Raji (cell line): ENCODE results near the gene ENDOG.
A peak's percentile ranks its signal among the peaks of the same experiment; 100 is the strongest.

ENCODE experiments used
- POLR2A ChIP-seq: IDR thresholded peaks from 2 replicates; pipeline ENCODE4 v1.6.1; 2011; ENCODE audit warnings: low read depth, low read length, control low read depth; ENCODE audit not compliant: insufficient read depth

The ENDOG gene

DNA sequence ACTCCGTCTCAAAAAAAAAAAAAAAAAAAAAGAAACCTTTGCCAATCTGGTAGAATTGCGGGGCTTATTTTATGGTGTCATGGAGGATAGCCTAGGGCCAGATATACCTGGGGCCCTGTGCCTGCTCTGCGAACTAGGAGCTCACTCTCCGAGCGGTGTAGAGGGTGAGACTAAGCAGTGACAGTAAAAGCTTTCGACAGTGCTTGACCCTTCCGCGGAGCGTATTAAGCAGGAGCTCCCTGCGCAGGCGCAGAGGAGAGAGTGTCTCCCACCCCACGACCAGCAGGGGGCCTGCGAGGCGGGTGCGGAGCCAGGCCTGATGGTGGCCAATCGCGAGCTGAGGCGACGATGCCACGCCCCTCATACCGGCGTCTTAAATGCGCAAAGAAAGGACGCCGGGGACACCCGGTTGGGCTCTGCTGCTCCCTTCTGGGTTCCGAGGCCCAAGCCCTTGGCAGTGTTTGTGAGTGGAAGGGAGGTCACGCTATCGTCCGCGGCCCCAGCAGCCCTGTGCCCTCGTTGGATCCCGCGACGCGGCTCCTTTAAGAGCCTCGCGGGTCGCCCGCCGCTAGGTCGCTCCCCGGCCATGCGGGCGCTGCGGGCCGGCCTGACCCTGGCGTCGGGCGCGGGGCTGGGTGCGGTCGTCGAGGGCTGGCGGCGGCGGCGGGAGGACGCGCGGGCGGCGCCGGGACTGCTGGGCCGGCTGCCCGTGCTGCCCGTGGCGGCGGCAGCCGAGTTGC lies at the start of gene ENDOG:
Gene ENDOG (plus strand): TSS at position 402 of the 740 bp plus-strand sequence. CDS start 185 bp downstream, at position 587.
- peak; percentile 95 for TF ChIP-seq POLR2A

GRCh38 chr9:128768606-128769005 lies 49.7 kb upstream of the ENDOG start:
- no peak for TF ChIP-seq POLR2A

DNA sequence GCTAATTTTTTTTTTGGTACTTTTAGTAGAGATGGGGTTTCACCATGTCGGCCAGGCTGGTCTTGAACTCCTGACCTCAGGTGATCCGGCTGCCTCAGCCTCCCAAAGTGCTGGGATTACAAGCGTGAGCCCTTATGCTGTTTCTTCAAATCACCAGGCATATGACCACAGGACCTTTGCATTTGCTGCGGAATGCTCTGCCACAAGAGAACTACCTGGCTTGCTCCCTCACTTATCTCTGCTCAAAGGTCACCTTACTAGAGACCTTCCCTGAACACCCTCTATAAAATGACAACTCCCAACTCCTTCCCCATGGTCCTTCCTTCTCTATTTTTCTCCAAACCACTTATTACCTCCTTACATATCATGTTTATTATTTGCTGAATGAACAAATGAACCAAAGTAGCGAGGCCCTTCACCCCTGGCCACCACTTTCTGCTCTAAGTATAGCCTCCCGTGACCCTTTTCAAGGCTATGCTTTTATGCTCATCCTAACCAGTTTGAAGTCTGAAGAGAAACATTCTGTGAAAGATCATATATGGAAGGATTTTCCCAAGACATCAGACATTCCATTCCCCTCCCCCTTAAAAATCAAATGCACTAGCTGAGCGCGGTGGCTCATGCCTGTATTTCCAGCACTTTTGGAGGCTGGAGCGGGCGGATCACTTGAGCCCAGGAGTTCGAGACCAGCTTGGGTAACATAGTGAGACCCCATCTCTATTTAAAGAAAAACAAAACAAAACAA lies 47.8 kb upstream of the ENDOG start:
- no peak for TF ChIP-seq POLR2A

- no peak for TF ChIP-seq POLR2A
These were observed 47.1 kb upstream of the ENDOG start for GRCh38 chr9:128771094-128771721.

DNA sequence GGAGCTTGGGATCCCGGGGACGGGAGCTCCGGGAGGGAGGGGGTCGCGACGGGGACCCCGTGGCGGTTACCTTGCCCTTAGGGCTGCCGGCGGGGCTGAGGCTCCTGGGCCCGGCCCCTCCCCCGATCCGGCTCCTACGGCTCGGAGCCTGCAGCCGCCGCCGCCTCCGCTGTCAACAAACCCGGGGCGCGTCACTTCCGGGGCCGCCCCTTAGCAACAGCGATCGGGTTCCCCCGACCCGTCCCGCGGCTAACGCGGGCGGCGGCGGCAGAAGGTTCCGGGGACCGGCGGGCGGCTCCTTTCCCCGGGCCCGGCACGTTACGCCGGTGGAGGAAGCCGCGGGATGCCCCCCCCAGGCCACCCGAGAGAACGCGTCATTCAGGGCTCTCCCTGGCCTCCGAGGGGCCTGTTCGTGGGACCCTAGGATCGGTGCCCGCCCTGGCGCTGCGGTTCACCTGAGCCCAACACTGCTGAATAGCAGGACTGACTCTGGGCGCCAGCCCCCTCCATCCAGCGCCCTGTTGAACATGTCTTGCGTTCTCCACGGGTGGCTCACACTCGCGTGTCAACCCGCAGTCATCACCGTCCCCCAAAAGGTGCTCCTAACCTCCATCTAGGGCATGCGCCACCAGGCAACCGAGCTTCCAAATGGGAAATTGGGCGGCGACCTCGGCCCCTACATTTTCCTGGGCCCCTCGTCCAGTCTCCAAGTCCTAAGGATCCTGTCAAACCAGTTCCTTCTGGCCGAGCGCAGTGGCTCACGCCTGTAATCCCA lies 46.4 kb upstream of the ENDOG start, which contains the start of gene ZER1:
Gene ZER1 (minus strand): TSS at position 183 of the 775 bp plus-strand sequence. CDS start 16,362 bp downstream, outside the sequence.
- peak; percentile 51 for TF ChIP-seq POLR2A

DNA sequence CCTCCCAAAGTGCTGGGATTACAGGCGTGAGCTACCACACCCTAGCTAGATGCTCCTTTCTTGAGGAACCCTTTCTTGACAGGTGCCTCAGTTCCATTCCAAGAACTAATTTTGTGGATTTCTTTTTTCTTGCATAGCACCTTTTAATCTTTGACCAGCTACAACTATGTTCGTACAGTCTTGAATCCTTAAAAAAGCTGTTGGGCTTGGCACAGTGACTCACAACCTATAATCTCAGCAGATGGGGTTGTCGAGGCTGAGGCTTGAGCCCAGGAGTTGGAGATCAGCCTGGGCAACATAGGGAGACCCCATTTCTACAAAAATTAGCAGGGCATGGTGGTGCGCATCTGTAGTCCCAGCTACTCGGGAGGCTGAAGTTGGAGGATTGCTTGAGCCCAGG lies 45.3 kb upstream of the ENDOG start:
- TF ChIP-seq POLR2A: no peak

GRCh38 chr9:128774804-128775203 lies 43.5 kb upstream of the ENDOG start:
- no peak for TF ChIP-seq POLR2A

DNA sequence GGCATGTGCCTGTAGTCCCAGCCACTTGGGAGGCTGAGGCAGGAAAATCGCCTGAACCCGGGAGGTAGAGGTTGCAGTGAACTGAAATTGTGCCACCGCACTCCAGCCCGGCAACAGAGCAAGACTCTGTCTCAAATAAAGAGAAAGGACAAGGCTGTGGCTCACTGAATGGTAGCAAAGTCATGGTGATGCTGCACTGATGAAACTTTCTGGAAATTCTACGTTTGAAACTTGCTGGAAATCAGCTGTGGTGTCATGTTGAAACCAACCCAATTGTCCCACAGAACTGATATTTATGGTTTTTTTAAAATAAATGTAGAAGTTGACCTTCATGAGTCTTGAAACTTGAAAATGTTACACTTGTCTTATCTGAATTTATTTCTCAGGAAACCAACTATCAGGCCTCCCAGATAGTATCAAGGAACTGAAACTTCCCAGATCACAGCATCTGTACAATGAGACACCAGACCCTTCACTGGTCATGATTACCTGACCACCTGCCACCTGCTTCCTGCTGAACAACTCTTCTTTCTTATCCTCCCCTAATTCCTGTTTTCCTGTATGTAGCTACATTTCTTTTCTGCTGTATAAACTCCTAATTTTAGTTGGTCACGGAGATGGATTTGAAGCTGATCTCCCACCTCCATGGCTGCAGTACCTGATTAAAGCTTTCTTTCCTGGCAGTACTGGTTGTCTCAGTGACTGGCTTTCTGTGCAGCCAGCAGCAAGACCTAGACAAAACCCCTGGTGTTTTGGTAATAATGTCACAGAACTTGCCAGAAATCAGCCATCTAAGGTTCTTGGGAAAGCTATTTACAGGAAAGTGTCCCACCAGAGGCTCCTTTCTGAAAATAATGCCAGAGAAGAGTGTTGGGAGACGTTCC lies 36.9 kb upstream of the ENDOG start:
- no peak for TF ChIP-seq POLR2A

DNA sequence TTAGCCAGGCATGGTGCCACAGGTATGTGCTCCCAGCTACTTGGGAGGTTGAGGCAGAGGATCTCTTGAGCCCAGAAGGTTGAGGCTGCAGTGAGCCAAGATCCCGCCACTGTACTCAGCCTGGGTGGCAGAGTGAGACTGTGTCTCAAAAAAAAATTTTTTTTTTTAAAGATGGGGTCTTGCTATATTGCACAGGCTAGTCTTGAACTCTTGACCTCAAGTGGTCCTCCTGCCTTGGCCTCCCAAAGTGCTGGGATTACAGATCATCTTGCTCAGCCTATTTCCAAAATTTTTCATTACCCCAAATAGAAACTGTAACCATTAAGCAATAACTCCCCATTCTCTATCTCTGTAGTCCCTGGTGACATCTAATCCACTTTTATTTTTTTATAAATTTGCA lies 35.6 kb upstream of the ENDOG start:
- no peak for TF ChIP-seq POLR2A

- TF ChIP-seq POLR2A: no peak
These were observed 32.9 kb upstream of the ENDOG start for GRCh38 chr9:128785427-128785826.

GRCh38 chr9:128786681-128787601 lies 31.4 kb upstream of the ENDOG start, which contains the start of gene TBC1D13:
TSS of gene TBC1D13 (plus strand) at chr9:128787253. CDS start at chr9:128787354, 101 bp downstream.
- peak; percentile 77 for TF ChIP-seq POLR2A

GRCh38 chr9:128787659-128788058 lies 30.6 kb upstream of the ENDOG start:
- TF ChIP-seq POLR2A: no peak

- no peak for TF ChIP-seq POLR2A
These were observed 29.9 kb upstream of the ENDOG start for GRCh38 chr9:128788445-128788844.
